ENCODE data around the gene TBC1D4. TPM values are rescaled to one million over a fixed set of nuclear protein-coding genes. Genes with fewer than 3 reads are reported as not detected.

Gene TBC1D4
- total RNA-seq, 1 donor from 2014 or later, result 4.8 TPM

DNA sequence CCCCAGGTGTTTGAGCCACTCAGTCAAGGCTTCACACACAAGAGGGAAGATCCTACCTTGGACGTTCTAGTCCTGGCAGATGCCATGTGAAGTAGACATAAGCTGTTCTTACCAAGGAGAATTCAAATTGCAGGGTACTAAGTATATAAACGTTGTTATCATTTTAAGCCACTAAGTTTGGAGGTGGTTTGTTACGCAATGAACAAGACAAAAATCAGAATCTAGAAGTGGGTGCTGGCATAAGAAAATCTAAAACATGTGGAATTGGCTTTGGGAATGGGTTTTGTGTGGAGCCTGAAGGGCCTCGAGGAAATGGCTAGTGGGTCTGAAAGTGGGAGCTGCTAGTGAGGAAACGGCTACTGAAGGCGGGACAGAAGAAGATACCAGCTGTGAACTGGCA lies 83.9 kb downstream of the TBC1D4 start:
- H3K27ac Mint-ChIP-seq (ENCODE audit: unreplicated experiment), result no peak overlapping the region
- H3K9me3 Mint-ChIP-seq (ENCODE audit: unreplicated experiment), result peaks cover 3% of the 10 kb centered on the region
- H3K27me3 Mint-ChIP-seq (ENCODE audit: unreplicated experiment), result no peaks in the 10 kb centered on the region
- TF ChIP-seq, protein P1, sequence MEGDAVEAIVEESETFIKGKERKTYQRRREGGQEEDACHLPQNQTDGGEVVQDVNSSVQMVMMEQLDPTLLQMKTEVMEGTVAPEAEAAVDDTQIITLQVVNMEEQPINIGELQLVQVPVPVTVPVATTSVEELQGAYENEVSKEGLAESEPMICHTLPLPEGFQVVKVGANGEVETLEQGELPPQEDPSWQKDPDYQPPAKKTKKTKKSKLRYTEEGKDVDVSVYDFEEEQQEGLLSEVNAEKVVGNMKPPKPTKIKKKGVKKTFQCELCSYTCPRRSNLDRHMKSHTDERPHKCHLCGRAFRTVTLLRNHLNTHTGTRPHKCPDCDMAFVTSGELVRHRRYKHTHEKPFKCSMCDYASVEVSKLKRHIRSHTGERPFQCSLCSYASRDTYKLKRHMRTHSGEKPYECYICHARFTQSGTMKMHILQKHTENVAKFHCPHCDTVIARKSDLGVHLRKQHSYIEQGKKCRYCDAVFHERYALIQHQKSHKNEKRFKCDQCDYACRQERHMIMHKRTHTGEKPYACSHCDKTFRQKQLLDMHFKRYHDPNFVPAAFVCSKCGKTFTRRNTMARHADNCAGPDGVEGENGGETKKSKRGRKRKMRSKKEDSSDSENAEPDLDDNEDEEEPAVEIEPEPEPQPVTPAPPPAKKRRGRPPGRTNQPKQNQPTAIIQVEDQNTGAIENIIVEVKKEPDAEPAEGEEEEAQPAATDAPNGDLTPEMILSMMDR (IDR thresholded peaks at IDR 0.05; ENCODE audit: partially characterized antibody, unreplicated experiment), result no peak
- no peak for DNase-seq
- H3K4me1 Mint-ChIP-seq (ENCODE audit: low read depth, unreplicated experiment), result peaks cover 9% of the 10 kb centered on the region
- H3K36me3 Mint-ChIP-seq (ENCODE audit: unreplicated experiment), result no peaks in the 10 kb centered on the region
- no peak overlapping the region for H3K4me3 Mint-ChIP-seq (ENCODE audit: unreplicated experiment)

DNA sequence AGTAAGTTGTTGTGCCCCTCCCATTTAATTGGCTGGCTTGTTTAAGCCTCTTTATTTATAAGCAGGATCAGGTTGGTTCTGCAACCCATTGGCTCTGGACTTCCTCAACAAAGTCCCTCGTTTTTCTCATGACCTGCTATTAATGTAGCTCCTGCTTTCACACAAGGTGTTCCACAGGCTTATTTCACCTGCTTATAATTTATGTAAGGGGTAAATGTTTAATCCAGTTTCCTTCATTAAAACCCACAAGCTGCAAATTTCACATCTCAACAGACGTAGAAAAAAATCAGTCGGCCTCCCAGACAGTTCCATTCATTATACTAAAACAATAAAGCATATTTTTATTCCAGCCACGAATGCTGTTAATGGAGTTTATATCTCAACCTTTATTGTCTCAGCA lies 86.1 kb downstream of the TBC1D4 start:
- Mint-ChIP-seq H3K4me3 (ENCODE audit: unreplicated experiment) (no peak overlapping the region), H3K27me3 (ENCODE audit: unreplicated experiment) (no peaks in the 10 kb centered on the region), H3K27ac (ENCODE audit: unreplicated experiment) (no peak overlapping the region), H3K36me3 (ENCODE audit: unreplicated experiment) (no peaks in the 10 kb centered on the region), H3K9me3 (ENCODE audit: unreplicated experiment) (peaks cover 3% of the 10 kb centered on the region), H3K4me1 (ENCODE audit: low read depth, unreplicated experiment) (no peaks in the 10 kb centered on the region)
- TF ChIP-seq, protein P1 (IDR thresholded peaks at IDR 0.05; ENCODE audit: partially characterized antibody, unreplicated experiment), result no peak
- no peak for DNase-seq

- Mint-ChIP-seq H3K4me1 (ENCODE audit: low read depth, unreplicated experiment) (no peaks in the 10 kb centered on the region), H3K9me3 (ENCODE audit: unreplicated experiment) (peaks cover 3% of the 10 kb centered on the region), H3K27me3 (ENCODE audit: unreplicated experiment) (no peaks in the 10 kb centered on the region), H3K27ac (ENCODE audit: unreplicated experiment) (no peak overlapping the region), H3K36me3 (ENCODE audit: unreplicated experiment) (no peaks in the 10 kb centered on the region), H3K4me3 (ENCODE audit: unreplicated experiment) (no peak overlapping the region)
- DNase-seq, result no peak
- TF ChIP-seq, protein P1 (IDR thresholded peaks at IDR 0.05; ENCODE audit: partially characterized antibody, unreplicated experiment), result no peak
These were observed 86.9 kb downstream of the TBC1D4 start for GRCh38 chr13:75395066-75395465.

GRCh38 chr13:75393839-75394520 lies 88.0 kb downstream of the TBC1D4 start:
- Mint-ChIP-seq H3K9me3 (ENCODE audit: unreplicated experiment) (peaks cover 3% of the 10 kb centered on the region), H3K4me1 (ENCODE audit: low read depth, unreplicated experiment) (no peaks in the 10 kb centered on the region), H3K4me3 (ENCODE audit: unreplicated experiment) (no peak overlapping the region), H3K36me3 (ENCODE audit: unreplicated experiment) (no peaks in the 10 kb centered on the region), H3K27me3 (ENCODE audit: unreplicated experiment) (no peaks in the 10 kb centered on the region), H3K27ac (ENCODE audit: unreplicated experiment) (no peak overlapping the region)
- no peak for DNase-seq
- TF ChIP-seq, protein P1 (IDR thresholded peaks at IDR 0.05; ENCODE audit: partially characterized antibody, unreplicated experiment), result no peak

- no peak overlapping the region for H3K4me3 Mint-ChIP-seq (ENCODE audit: unreplicated experiment)
- no peaks in the 10 kb centered on the region for H3K36me3 Mint-ChIP-seq (ENCODE audit: unreplicated experiment)
- TF ChIP-seq, protein P1 (IDR thresholded peaks at IDR 0.05; ENCODE audit: partially characterized antibody, unreplicated experiment), result no peak
- no peaks in the 10 kb centered on the region for H3K9me3 Mint-ChIP-seq (ENCODE audit: unreplicated experiment)
- H3K27me3 Mint-ChIP-seq (ENCODE audit: unreplicated experiment), result no peaks in the 10 kb centered on the region
- no peaks in the 10 kb centered on the region for H3K4me1 Mint-ChIP-seq (ENCODE audit: low read depth, unreplicated experiment)
- H3K27ac Mint-ChIP-seq (ENCODE audit: unreplicated experiment), result no peak overlapping the region
- DNase-seq, result no peak
These were observed 90.4 kb downstream of the TBC1D4 start for GRCh38 chr13:75391432-75392100.

Measured in glutamatergic neuron (in vitro differentiated cells).